WTC11 (cell line): Measurements from ENCODE around the gene NSL1.

Source experiments
- ETV6 ChIP-seq: sonication (generic); formaldehyde crosslinking; IDR thresholded peaks from 2 replicates; pipeline ENCODE4 v1.8.1; 2022; ENCODE audit warnings: mild to moderate bottlenecking, missing genetic modification reagents
- HMGA2 ChIP-seq: fragments of 250-450 bp; sonication (Bioruptor Pico); IDR thresholded peaks from 2 replicates; pipeline ENCODE4 v1.4.0; 2021; ENCODE audit warnings: mild to moderate bottlenecking, moderate library complexity
- NR2C2 ChIP-seq: sonication (generic); formaldehyde crosslinking; IDR thresholded peaks from 2 replicates; pipeline ENCODE4 v1.8.0; 2022; ENCODE audit warnings: mild to moderate bottlenecking, missing genetic modification reagents
- SP1 ChIP-seq: sonication (generic); formaldehyde crosslinking; conservative IDR thresholded peaks from 2 replicates; pipeline ENCODE4 v1.8.1; 2022; ENCODE audit warnings: missing genetic modification reagents
- ZNF121 ChIP-seq: sonication (generic); formaldehyde crosslinking; IDR thresholded peaks from 2 replicates; pipeline ENCODE4 v1.8.0; 2023; ENCODE audit warnings: missing genetic modification reagents
- TF ChIP-seq, protein P1 (sequence below): fragments of 200-600 bp; IDR thresholded peaks from 2 replicates; pipeline ENCODE4 v1.8.0; 2022; ENCODE audit warnings: antibody characterized with exemption
- TF ChIP-seq, protein P2 (sequence below): sonication (generic); formaldehyde crosslinking; IDR thresholded peaks from 2 replicates; pipeline ENCODE4 v1.8.1; 2023; ENCODE audit warnings: mild to moderate bottlenecking, moderate library complexity, missing genetic modification reagents
- TF ChIP-seq, protein P3 (sequence below): sonication (generic); formaldehyde crosslinking; IDR thresholded peaks from 2 replicates; pipeline ENCODE4 v1.8.1; 2022; ENCODE audit warnings: mild to moderate bottlenecking, moderate library complexity, missing genetic modification reagents

DNA sequence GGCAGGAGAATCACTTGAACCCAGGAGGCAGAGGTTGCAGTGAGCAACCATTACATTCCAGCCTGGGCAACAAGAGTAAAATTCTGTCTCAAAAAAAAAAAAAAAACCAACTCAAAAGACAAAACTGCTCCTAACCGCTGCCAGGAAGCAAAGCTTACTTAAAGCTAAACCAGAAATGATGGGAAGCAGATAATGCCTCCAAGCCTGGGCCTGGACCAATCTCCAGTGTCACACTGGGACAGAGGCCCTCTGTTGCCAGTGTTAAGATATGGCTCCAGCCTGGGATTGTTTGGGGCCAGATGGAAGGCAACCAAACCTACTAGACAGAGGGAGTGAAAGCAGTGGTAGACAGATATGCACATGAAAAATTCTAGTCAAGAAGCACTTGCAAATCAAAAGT, 36.9 kb downstream of the NSL1 start:
- TF ChIP-seq HMGA2 (CRISPR knock-in tag) (no peak), ETV6 (CRISPR knock-in tag) (no peak), SP1 (CRISPR knock-in tag) (no peak), NR2C2 (no peak), ZNF121 (CRISPR knock-in tag) (no peak)
- TF ChIP-seq, protein P1, sequence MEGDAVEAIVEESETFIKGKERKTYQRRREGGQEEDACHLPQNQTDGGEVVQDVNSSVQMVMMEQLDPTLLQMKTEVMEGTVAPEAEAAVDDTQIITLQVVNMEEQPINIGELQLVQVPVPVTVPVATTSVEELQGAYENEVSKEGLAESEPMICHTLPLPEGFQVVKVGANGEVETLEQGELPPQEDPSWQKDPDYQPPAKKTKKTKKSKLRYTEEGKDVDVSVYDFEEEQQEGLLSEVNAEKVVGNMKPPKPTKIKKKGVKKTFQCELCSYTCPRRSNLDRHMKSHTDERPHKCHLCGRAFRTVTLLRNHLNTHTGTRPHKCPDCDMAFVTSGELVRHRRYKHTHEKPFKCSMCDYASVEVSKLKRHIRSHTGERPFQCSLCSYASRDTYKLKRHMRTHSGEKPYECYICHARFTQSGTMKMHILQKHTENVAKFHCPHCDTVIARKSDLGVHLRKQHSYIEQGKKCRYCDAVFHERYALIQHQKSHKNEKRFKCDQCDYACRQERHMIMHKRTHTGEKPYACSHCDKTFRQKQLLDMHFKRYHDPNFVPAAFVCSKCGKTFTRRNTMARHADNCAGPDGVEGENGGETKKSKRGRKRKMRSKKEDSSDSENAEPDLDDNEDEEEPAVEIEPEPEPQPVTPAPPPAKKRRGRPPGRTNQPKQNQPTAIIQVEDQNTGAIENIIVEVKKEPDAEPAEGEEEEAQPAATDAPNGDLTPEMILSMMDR, result no peak
- TF ChIP-seq, protein P2, sequence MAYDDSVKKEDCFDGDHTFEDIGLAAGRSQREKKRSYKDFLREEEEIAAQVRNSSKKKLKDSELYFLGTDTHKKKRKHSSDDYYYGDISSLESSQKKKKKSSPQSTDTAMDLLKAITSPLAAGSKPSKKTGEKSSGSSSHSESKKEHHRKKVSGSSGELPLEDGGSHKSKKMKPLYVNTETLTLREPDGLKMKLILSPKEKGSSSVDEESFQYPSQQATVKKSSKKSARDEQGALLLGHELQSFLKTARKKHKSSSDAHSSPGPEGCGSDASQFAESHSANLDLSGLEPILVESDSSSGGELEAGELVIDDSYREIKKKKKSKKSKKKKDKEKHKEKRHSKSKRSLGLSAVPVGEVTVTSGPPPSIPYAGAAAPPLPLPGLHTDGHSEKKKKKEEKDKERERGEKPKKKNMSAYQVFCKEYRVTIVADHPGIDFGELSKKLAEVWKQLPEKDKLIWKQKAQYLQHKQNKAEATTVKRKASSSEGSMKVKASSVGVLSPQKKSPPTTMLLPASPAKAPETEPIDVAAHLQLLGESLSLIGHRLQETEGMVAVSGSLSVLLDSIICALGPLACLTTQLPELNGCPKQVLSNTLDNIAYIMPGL (CRISPR knock-in tag), result no peak
- TF ChIP-seq, protein P3, sequence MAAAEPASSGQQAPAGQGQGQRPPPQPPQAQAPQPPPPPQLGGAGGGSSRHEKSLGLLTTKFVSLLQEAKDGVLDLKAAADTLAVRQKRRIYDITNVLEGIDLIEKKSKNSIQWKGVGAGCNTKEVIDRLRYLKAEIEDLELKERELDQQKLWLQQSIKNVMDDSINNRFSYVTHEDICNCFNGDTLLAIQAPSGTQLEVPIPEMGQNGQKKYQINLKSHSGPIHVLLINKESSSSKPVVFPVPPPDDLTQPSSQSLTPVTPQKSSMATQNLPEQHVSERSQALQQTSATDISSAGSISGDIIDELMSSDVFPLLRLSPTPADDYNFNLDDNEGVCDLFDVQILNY (CRISPR knock-in tag), result no peak
